Endothelial cell of umbilical vein (primary cell): ENCODE measurements around the gene WNT9B. TPM values are rescaled to one million over a fixed set of nuclear protein-coding genes. Genes with fewer than 3 reads are reported as not detected.

Experiments used
- BruUV-seq: library from RNA; stranded (reverse); fragments of 400-500 nt; replicated peaks from 2 replicates; lab custom pipeline; 2021; lab: Mats Ljungman, UMichigan
- CTCF ChIA-PET: fragments of 300-600, 350-600 bp; sonication (Branson Sonifier 250); formaldehyde crosslinking; loops from one replicate; lab custom pipeline; 2021; ENCODE audit warnings: antibody characterized with exemption, inconsistent platforms; lab: Charles Lee
- POLR2A ChIA-PET: fragments of 300-600, 350-600 bp; sonication (Branson Sonifier 250); formaldehyde crosslinking; loops from one replicate; lab custom pipeline; 2021; ENCODE audit warnings: antibody characterized with exemption, inconsistent platforms; lab: Charles Lee
- DNase-seq: peaks from one replicate; pipeline ENCODE4 v3.0.0-alpha.2; 2011; ENCODE audit warnings: low read depth, low spot score
- FAIRE-seq: peaks from 2 replicates; lab custom pipeline; 2011; peaks lifted over from hg19 to GRCh38; lab: Jason Lieb, UNC
- H2AFZ ChIP-seq: 2 replicates; pipeline ENCODE4 v1.6.0; 2012; ENCODE audit warnings: low read depth, low read length, control low read depth, inconsistent platforms
- H3K27ac ChIP-seq: 2 replicates; pipeline ENCODE4 v1.5.1; 2011; ENCODE audit warnings: low read depth, mild to moderate bottlenecking, control low read depth, low read length, moderate library complexity; ENCODE audit not compliant: insufficient read depth
- H3K27me3 ChIP-seq, 2 experiments: 2 replicates each; pipeline versions ENCODE4 v1.6.0 to v1.6.1; 2011; ENCODE audit warnings: low read length in 2 of 2, mixed read lengths in 1 of 2; ENCODE audit not compliant: control insufficient read depth in 2 of 2, insufficient read depth in 2 of 2
- H3K36me3 ChIP-seq, 2 experiments: 2 replicates in 1 of 2; 3 replicates in 1 of 2; pipeline ENCODE4 v1.5.1; 2011; ENCODE audit warnings: low read length in 2 of 2, mild to moderate bottlenecking in 1 of 2, moderate library complexity in 1 of 2; ENCODE audit not compliant: control insufficient read depth in 2 of 2, insufficient read depth in 2 of 2; ENCODE audit errors: extremely low read depth in 1 of 2
- H3K4me1 ChIP-seq: 3 replicates; pipeline ENCODE4 v1.5.1; 2011; ENCODE audit warnings: mild to moderate bottlenecking, low read length; ENCODE audit not compliant: control insufficient read depth, insufficient read depth; ENCODE audit errors: extremely low read depth
- H3K4me2 ChIP-seq: 2 replicates; pipeline ENCODE4 v1.6.1; 2011; ENCODE audit warnings: low read length, control low read depth, mixed read lengths; ENCODE audit not compliant: insufficient read depth
- H3K4me3 ChIP-seq, 3 experiments: fragments of 200-600 bp in 1 of 3; sonication (generic), shearing (Covaris generic) in 1 of 3; replicated peaks in 1 of 3; 2 replicates each; pipeline ENCODE4 v1.5.1; 2011 to 2016; ENCODE audit warnings: control low read depth in 3 of 3, low read length in 3 of 3, mild to moderate bottlenecking in 2 of 3, inconsistent platforms in 1 of 3, low read depth in 1 of 3, moderate library complexity in 1 of 3; ENCODE audit not compliant: insufficient read depth in 1 of 3
- H3K79me2 ChIP-seq: 2 replicates; pipeline ENCODE4 v1.6.0; 2012; ENCODE audit warnings: low read length, inconsistent platforms; ENCODE audit not compliant: control insufficient read depth, insufficient read depth
- H3K9ac ChIP-seq: replicated peaks from 2 replicates; pipeline ENCODE3; 2011; ENCODE audit warnings: low read length, control low read depth; ENCODE audit not compliant: insufficient read depth; ENCODE audit errors: extremely low read depth
- H3K9me1 ChIP-seq: replicated peaks from 3 replicates; pipeline ENCODE4 v1.6.0; 2011; ENCODE audit warnings: mild to moderate bottlenecking, low read length; ENCODE audit not compliant: control insufficient read depth, insufficient read depth; ENCODE audit errors: extremely low read depth
- H3K9me3 ChIP-seq: replicated peaks from 2 replicates; pipeline ENCODE4 v1.5.1; 2012; ENCODE audit warnings: low read length, inconsistent platforms; ENCODE audit not compliant: control insufficient read depth, insufficient read depth
- H4K20me1 ChIP-seq: replicated peaks from 2 replicates; pipeline ENCODE3; 2011; ENCODE audit warnings: mild to moderate bottlenecking, low read length; ENCODE audit not compliant: control insufficient read depth, insufficient read depth; ENCODE audit errors: extremely low read depth
- CTCF ChIP-seq, 2 donors: IDR thresholded peaks; 1 replicate in 1 of 2; 2 replicates in 1 of 2; pipeline ENCODE4 v1.5.1; 2011; ENCODE audit warnings: low read length in 2 of 2, mild to moderate bottlenecking in 2 of 2, moderate library complexity in 2 of 2, control low read depth in 1 of 2, inconsistent platforms in 1 of 2, low read depth in 1 of 2; ENCODE audit not compliant: insufficient read depth in 1 of 2; ENCODE audit errors: extremely low read depth in 1 of 2
- EZH2 ChIP-seq: IDR thresholded peaks from 2 replicates; pipeline ENCODE4 v1.6.1; 2012; ENCODE audit warnings: borderline replicate concordance, low read depth, mild to moderate bottlenecking, moderate library complexity, low read length, inconsistent platforms; ENCODE audit not compliant: severe bottlenecking
- FOS ChIP-seq: IDR thresholded peaks from 2 replicates; pipeline ENCODE4 v1.6.1; 2011; ENCODE audit warnings: mild to moderate bottlenecking, low read length, moderate library complexity, borderline replicate concordance; ENCODE audit not compliant: insufficient read depth
- GATA2 ChIP-seq: IDR thresholded peaks from 2 replicates; pipeline ENCODE4 v1.7.0; 2011; ENCODE audit warnings: low read depth, mild to moderate bottlenecking, moderate library complexity, mixed read lengths, low read length; ENCODE audit not compliant: insufficient read length, insufficient read depth
- JUN ChIP-seq: IDR thresholded peaks from 2 replicates; pipeline ENCODE4 v1.6.1; 2011; ENCODE audit warnings: borderline replicate concordance, low read depth; ENCODE audit not compliant: insufficient read length, insufficient read depth
- MAX ChIP-seq: IDR thresholded peaks from 2 replicates; pipeline ENCODE4 v1.6.1; 2011; ENCODE audit not compliant: insufficient read depth, insufficient read length
- MYC ChIP-seq: IDR thresholded peaks from one replicate; pipeline ENCODE4 v1.6.1; 2011; ENCODE audit warnings: mild to moderate bottlenecking, low read depth, low read length
- POLR2A ChIP-seq: IDR thresholded peaks from 2 replicates; pipeline ENCODE4 v1.6.1; 2012; ENCODE audit warnings: low read depth, mild to moderate bottlenecking, control low read depth, low read length
- POLR2AphosphoS5 ChIP-seq: IDR thresholded peaks from 2 replicates; pipeline ENCODE4 v1.6.1; 2012; ENCODE audit warnings: low read depth, mild to moderate bottlenecking, control low read depth, low read length, moderate library complexity; ENCODE audit not compliant: insufficient read depth
- dilution Hi-C: fragments of 300-500 bp; cut with MboI; formaldehyde crosslinking; loops from one replicate; pipeline ENCODE4 v1.15.0; 2019; ENCODE audit warnings: low sequenced_read_pairs; ENCODE audit not compliant: extremely low pct_ligation_motif_present
- intact Hi-C: fragments of 100-400 bp; cut with micrococcal nuclease; formaldehyde crosslinking; loops from one replicate; pipeline ENCODE4 v1.10.0; 2022
- polyA plus RNA-seq, 4 experiments: library from polyadenylated mRNA; depleted of rRNA in 3 of 4; stranded (reverse) in 3 of 4; unstranded in 1 of 4; fragments of >200 nt; gene quantifications; 2 replicates each; pipeline versions ENCODE4 v1.2.1 to v1.2.3, GENCODE V29; 2011 to 2012; ENCODE audit warnings: missing spikeins in 1 of 4
- total RNA-seq: library from RNA; stranded (reverse); gene quantifications from 2 replicates; pipeline ENCODE4 v1.2.3, GENCODE V29; 2021

Gene WNT9B
- total and polyA plus RNA-seq, 2 donors (not counting 3 experiments of a cell fraction or from before 2014, with no cell fraction given) = not detected

GRCh38 chr17:46831573-46832330 lies 19.6 kb upstream of the WNT9B start:
- Histone ChIP-seq H2AFZ (no peak overlapping the region), H3K36me3 (no peaks in the 10 kb centered on the region), H3K9ac (no peak overlapping the region), H3K4me2 (no peak overlapping the region), H3K27me3 (peaks cover 3 to 6% of the 10 kb centered on the region in 2 experiments), H3K4me3 (no peak overlapping the region), H3K4me1 (no peaks in the 10 kb centered on the region), H3K27ac (no peak overlapping the region), H3K9me3 (no peaks in the 10 kb centered on the region), H3K9me1 (no peaks in the 10 kb centered on the region), H4K20me1 (no peaks in the 10 kb centered on the region), H3K79me2 (no peaks in the 10 kb centered on the region)
- intact Hi-C loops (loop anchor here (10.0 kb wide), 1 partner anchor 47 kb away; no protein-coding TSS in a partner anchor), dilution Hi-C loops (no loop called here)
- DNase-seq = no peak
- POLR2A ChIA-PET = no interaction called here
- no peak for TF ChIP-seq EZH2
- CTCF ChIA-PET = interaction anchor here (1.2 to 2.6 kb wide), 3 partner anchors 10 to 33 kb away, joined by 4 to 18 read pairs (median 4); no protein-coding TSS in a partner anchor
- no peak for FAIRE-seq
- BruUV-seq = no TSS peak

- Histone ChIP-seq H3K4me1 (no peaks in the 10 kb centered on the region), H3K9me3 (no peaks in the 10 kb centered on the region), H4K20me1 (no peaks in the 10 kb centered on the region), H3K9ac (no peak overlapping the region), H3K4me2 (no peak overlapping the region), H3K9me1 (no peaks in the 10 kb centered on the region), H3K4me3 (no peak overlapping the region), H3K27me3 (peaks cover 3 to 6% of the 10 kb centered on the region in 2 experiments), H2AFZ (no peak overlapping the region), H3K27ac (no peak overlapping the region), H3K79me2 (no peaks in the 10 kb centered on the region), H3K36me3 (no peaks in the 10 kb centered on the region)
- BruUV-seq = no TSS peak
- DNase-seq (no peak), FAIRE-seq (no peak)
- dilution Hi-C loops (no loop called here), intact Hi-C loops (loop anchor here (10.0 kb wide), 1 partner anchor 48 kb away; no protein-coding TSS in a partner anchor)
- ChIA-PET CTCF (interaction anchor here (1.9 to 3.8 kb wide), 3 partner anchors 10 to 34 kb away, joined by 4 to 34 read pairs (median 18); no protein-coding TSS in a partner anchor), POLR2A (no interaction called here)
- no peak for TF ChIP-seq POLR2AphosphoS5
- no peak for TF ChIP-seq EZH2
- no peak for TF ChIP-seq POLR2A
- no peak for TF ChIP-seq MYC
- no peak for TF ChIP-seq FOS
- TF ChIP-seq GATA2 = no peak
- TF ChIP-seq JUN = no peak
- no peak for TF ChIP-seq MAX
- no peak for TF ChIP-seq CTCF (IDR thresholded peaks at IDR 0.05; ENCODE audit: extremely low read depth in 1 of 2, insufficient read depth in 1 of 2, low read depth in 1 of 2, low read length in 2 of 2)
Observed at GRCh38 chr17:46832331-46832821, 19.0 kb upstream of the WNT9B start.
